Germinal center (tissue), 1 donor: ENCODE data around the gene PTPRK.

Experiments
- DNase-seq: peaks from one replicate; pipeline ENCODE4 v3.0.0; 2012; ENCODE audit warnings: mixed read lengths, low spot score

Gene PTPRK

GRCh38 chr6:128389820-128390534 lies 130.4 kb downstream of the PTPRK start:
- no peak for DNase-seq

GRCh38 chr6:128388380-128388779 lies 132.0 kb downstream of the PTPRK start:
- no peak for DNase-seq

GRCh38 chr6:128380891-128381290 lies 139.5 kb downstream of the PTPRK start:
- no peak for DNase-seq

- no peak for DNase-seq
These were observed 140.8 kb downstream of the PTPRK start for GRCh38 chr6:128379577-128379976.

GRCh38 chr6:128376952-128377503 lies 143.4 kb downstream of the PTPRK start:
- DNase-seq, result no peak

- no peak for DNase-seq
These were observed 149.3 kb downstream of the PTPRK start for GRCh38 chr6:128371136-128371535.

- DNase-seq, result no peak
These were observed 150.3 kb downstream of the PTPRK start for GRCh38 chr6:128370072-128370471.

GRCh38 chr6:128368213-128368944 lies 152.0 kb downstream of the PTPRK start:
- DNase-seq, result no peak

- no peak for DNase-seq
These were observed 153.0 kb downstream of the PTPRK start for GRCh38 chr6:128367437-128367836.

GRCh38 chr6:128365520-128366160 lies 154.8 kb downstream of the PTPRK start:
- DNase-seq, result no peak

- DNase-seq, result no peak
These were observed 155.5 kb downstream of the PTPRK start for GRCh38 chr6:128364766-128365519.

- DNase-seq, result no peak
These were observed 157.2 kb downstream of the PTPRK start for GRCh38 chr6:128363020-128363813.

- no peak for DNase-seq
These were observed 159.0 kb downstream of the PTPRK start for GRCh38 chr6:128361378-128361777.

GRCh38 chr6:128358244-128358776 lies 162.1 kb downstream of the PTPRK start:
- no peak for DNase-seq

- DNase-seq, result no peak
These were observed 162.8 kb downstream of the PTPRK start for GRCh38 chr6:128357392-128358130.

GRCh38 chr6:128352366-128352765 lies 168.0 kb downstream of the PTPRK start:
- DNase-seq, result no peak

GRCh38 chr6:128351255-128351514 lies 169.2 kb downstream of the PTPRK start:
- no peak for DNase-seq

- no peak for DNase-seq
These were observed 169.8 kb downstream of the PTPRK start for GRCh38 chr6:128350416-128351254.

- DNase-seq, result no peak
These were observed 173.3 kb downstream of the PTPRK start for GRCh38 chr6:128347123-128347522.

- no peak for DNase-seq
These were observed 173.8 kb downstream of the PTPRK start for GRCh38 chr6:128346569-128346968.
